Measurements from ENCODE around the gene ETV2.
"Not testable (repeated sequence)": the region's sequence is repeated elsewhere in the genome, so short reads cannot be mapped to it uniquely, and the experiment has no call there.

ETV2 gene

GRCh38 chr19:35641515-35642151 lies at the start of gene ETV2:
Gene ETV2 (plus strand): TSS chr19:35641745. CDS start chr19:35642461, 716 bp downstream.
- DNase-seq, result peak; percentile 38

- peak; percentile 52 for DNase-seq
Observed at GRCh38 chr19:35592226-35592625, 49.3 kb upstream of the ETV2 start.

GRCh38 chr19:35595026-35595425 lies 46.5 kb upstream of the ETV2 start:
- DNase-seq, result not testable (repeated sequence)

GRCh38 chr19:35595928-35596327 lies 45.6 kb upstream of the ETV2 start:
- no peak for DNase-seq

- DNase-seq, result peak; percentile 52
Observed at GRCh38 chr19:35596366-35596999, 45.1 kb upstream of the ETV2 start.

- no peak for DNase-seq
Observed at GRCh38 chr19:35601971-35602370, 39.6 kb upstream of the ETV2 start.

- not testable (repeated sequence) for DNase-seq
Observed at GRCh38 chr19:35604436-35604835, 37.1 kb upstream of the ETV2 start.

- not testable (repeated sequence) for DNase-seq
Observed at GRCh38 chr19:35607170-35607569, 34.4 kb upstream of the ETV2 start.

- no peak for DNase-seq
Observed at GRCh38 chr19:35607661-35608060, 33.9 kb upstream of the ETV2 start.

- DNase-seq, result no peak
Observed at GRCh38 chr19:35608251-35608650, 33.3 kb upstream of the ETV2 start.

- no peak for DNase-seq
Observed at GRCh38 chr19:35609851-35610353, 31.6 kb upstream of the ETV2 start.

GRCh38 chr19:35612224-35612558 lies 29.4 kb upstream of the ETV2 start:
- no peak for DNase-seq

GRCh38 chr19:35612559-35613321 lies 28.8 kb upstream of the ETV2 start, which contains the start of gene HAUS5:
Gene HAUS5 (plus strand): TSS chr19:35612735. CDS start chr19:35612795, 60 bp downstream.
- peak; percentile 96 for DNase-seq

- no peak for DNase-seq
Observed at GRCh38 chr19:35613574-35613973, 28.0 kb upstream of the ETV2 start.

GRCh38 chr19:35615036-35615435 lies 26.5 kb upstream of the ETV2 start:
- no peak for DNase-seq

GRCh38 chr19:35618857-35619256 lies 22.7 kb upstream of the ETV2 start:
- DNase-seq, result peak; percentile 13

GRCh38 chr19:35619290-35619923 lies 22.1 kb upstream of the ETV2 start:
- DNase-seq, result no peak

- no peak for DNase-seq
Observed at GRCh38 chr19:35620001-35620400, 21.5 kb upstream of the ETV2 start.

- DNase-seq, result no peak
Observed at GRCh38 chr19:35621708-35622107, 19.8 kb upstream of the ETV2 start.

GRCh38 chr19:35622750-35623149 lies 18.8 kb upstream of the ETV2 start:
- DNase-seq, result no peak

- DNase-seq, result no peak
Observed at GRCh38 chr19:35623327-35624010, 18.1 kb upstream of the ETV2 start.

- DNase-seq, result no peak
Observed at GRCh38 chr19:35628264-35628564, 13.3 kb upstream of the ETV2 start.

Measured in NCI-H82 (cell line).